Body of pancreas (tissue), 4 donors: Measurements from ENCODE around the gene GFI1. TPM values are rescaled to one million over a fixed set of nuclear protein-coding genes. Genes with fewer than 3 reads are reported as not detected.

ENCODE experiments used
- ATAC-seq: fragments of 150-250 bp; one replicate; pipeline ENCODE4 v1.9.1; 2016
- DNase-seq, 4 donors: peaks; one replicate each; pipeline ENCODE4 v3.0.0-alpha.2; 2019
- H3K27ac ChIP-seq, 4 donors: fragments of 200-600 bp; sonication (generic); 1 replicate in 3 of 4; 2 replicates in 1 of 4; pipeline versions ENCODE4 v1.5.1 to v1.6.1; 2016 to 2019; ENCODE audit warnings: mild to moderate bottlenecking in 1 of 4, mixed read lengths in 1 of 4, moderate library complexity in 1 of 4
- H3K27me3 ChIP-seq, 2 donors: fragments of 200-600 bp; sonication (generic); one replicate each; pipeline ENCODE4 v1.6.0; 2016; ENCODE audit warnings: mild to moderate bottlenecking in 1 of 2
- H3K36me3 ChIP-seq, 2 donors: fragments of 200-600 bp; sonication (generic); replicated peaks in 1 of 2; 2 replicates each; pipeline ENCODE4 v1.5.1; 2016; ENCODE audit warnings: low read depth in 2 of 2; ENCODE audit not compliant: insufficient read depth in 1 of 2
- H3K4me1 ChIP-seq: fragments of 200-600 bp; sonication (generic); one replicate; pipeline ENCODE4 v1.6.0; 2016
- H3K4me3 ChIP-seq, 2 donors: fragments of 200-600 bp; sonication (generic); 1 replicate in 1 of 2; 2 replicates in 1 of 2; pipeline ENCODE4 v1.5.1; 2016 to 2019
- H3K9me3 ChIP-seq, 3 donors: fragments of 200-600 bp; sonication (generic); 1 replicate in 2 of 3; 2 replicates in 1 of 3; pipeline ENCODE4 v1.5.1; 2016
- CTCF ChIP-seq, 7 experiments: fragments of 450-650 bp in 4 of 7; fragments of 200-600 bp in 3 of 7; sonication (generic) in 3 of 7; IDR thresholded peaks; one replicate each; pipeline ENCODE4 v1.5.1; 2016 to 2019; ENCODE audit warnings: antibody characterized with exemption in 7 of 7
- POLR2A ChIP-seq, 3 donors: fragments of 450-650 bp; IDR thresholded peaks; one replicate each; pipeline ENCODE4 v1.6.1; 2016; ENCODE audit warnings: antibody characterized with exemption in 3 of 3, mild to moderate bottlenecking in 2 of 3
- WGBS, 2 donors: methylation state at CpG; one replicate each; pipeline ENCODE4 v1.1.5; 2017; 5-methylcytosine and 5-hydroxymethylcytosine counted together
- intact Hi-C: fragments of 100-400 bp; cut with DNase I; formaldehyde crosslinking; loops from one replicate; pipeline ENCODE4 v1.15.1; 2023
- total RNA-seq, 2 donors: library from RNA; depleted of rRNA; stranded (reverse); fragments of >200 nt; gene quantifications; one replicate each; pipeline ENCODE4 v1.1.0, GENCODE V29; 2016

Gene GFI1
- total RNA-seq, 2 donors from 2014 or later: 6.7 to 14.5 TPM

- TF ChIP-seq POLR2A (IDR thresholded peaks at IDR 0.05) (no peak), CTCF (IDR thresholded peaks at IDR 0.05) (no peak)
- 63 to 81% methylated on average over 1 of the region's 1 CpG for WGBS, 2 donors
- H3K4me3 ChIP-seq: no peak overlapping the region
- no peaks in the 10 kb centered on the region for H3K27me3 ChIP-seq
- H3K36me3 ChIP-seq: no peaks in the 10 kb centered on the region
- no peak for ATAC-seq
- no peaks in the 10 kb centered on the region for H3K9me3 ChIP-seq
- no peaks in the 10 kb centered on the region for H3K4me1 ChIP-seq
- no peak for DNase-seq
- H3K27ac ChIP-seq: no peak overlapping the region
- intact Hi-C loops: no loop called here
Measured at GRCh38 chr1:92516574-92516973, 29.8 kb upstream of the GFI1 start.

- intact Hi-C loops: no loop called here
- TF ChIP-seq CTCF (IDR thresholded peaks at IDR 0.05): no peak
- no peak overlapping the region for H3K4me3 ChIP-seq
- ATAC-seq (no peak), DNase-seq (no peak)
- no peaks in the 10 kb centered on the region for H3K9me3 ChIP-seq
- H3K27me3 ChIP-seq: no peaks in the 10 kb centered on the region
- no peaks in the 10 kb centered on the region for H3K4me1 ChIP-seq
- WGBS, 2 donors: 73 to 80% methylated on average over 3 of the region's 3 CpGs
- H3K36me3 ChIP-seq: no peaks in the 10 kb centered on the region
- no peak overlapping the region for H3K27ac ChIP-seq
Measured at GRCh38 chr1:92515796-92516201, 29.1 kb upstream of the GFI1 start.

GRCh38 chr1:92511541-92511940 lies 24.8 kb upstream of the GFI1 start:
- DNase-seq (no peak), ATAC-seq (no peak)
- no peaks in the 10 kb centered on the region for H3K9me3 ChIP-seq
- H3K4me1 ChIP-seq: no peaks in the 10 kb centered on the region
- H3K4me3 ChIP-seq: no peak overlapping the region
- no peaks in the 10 kb centered on the region for H3K36me3 ChIP-seq
- no peaks in the 10 kb centered on the region for H3K27me3 ChIP-seq
- WGBS, 2 donors: 93 to 95% methylated on average over 4 of the region's 4 CpGs
- no peak overlapping the region for H3K27ac ChIP-seq
- intact Hi-C loops: no loop called here
- TF ChIP-seq CTCF (IDR thresholded peaks at IDR 0.05) (no peak), POLR2A (IDR thresholded peaks at IDR 0.05) (no peak)

GRCh38 chr1:92509619-92510018 lies 22.9 kb upstream of the GFI1 start:
- Histone ChIP-seq H3K9me3 (no peaks in the 10 kb centered on the region), H3K36me3 (no peaks in the 10 kb centered on the region), H3K4me1 (no peaks in the 10 kb centered on the region), H3K4me3 (no peak overlapping the region), H3K27ac (no peak overlapping the region), H3K27me3 (no peaks in the 10 kb centered on the region)
- 95 to 100% methylated on average over 1 of the region's 1 CpG for WGBS, 2 donors
- intact Hi-C loops: no loop called here
- TF ChIP-seq POLR2A (IDR thresholded peaks at IDR 0.05) (no peak), CTCF (IDR thresholded peaks at IDR 0.05) (no peak)
- ATAC-seq (no peak), DNase-seq (no peak)

GRCh38 chr1:92505015-92505692 lies 18.4 kb upstream of the GFI1 start:
- DNase-seq: no peak
- Histone ChIP-seq H3K36me3 (no peaks in the 10 kb centered on the region), H3K4me1 (no peaks in the 10 kb centered on the region), H3K9me3 (no peaks in the 10 kb centered on the region), H3K4me3 (no peak overlapping the region), H3K27me3 (no peaks in the 10 kb centered on the region), H3K27ac (no peak overlapping the region)
- TF ChIP-seq POLR2A (IDR thresholded peaks at IDR 0.05) (no peak), CTCF (IDR thresholded peaks at IDR 0.05) (no peak)
- WGBS, 2 donors: 57 to 64% methylated on average over 6 of the region's 6 CpGs
- intact Hi-C loops: no loop called here
- ATAC-seq: no peak
